HepG2 (cell line): Measurements from ENCODE around the gene RAC3. TPM values are rescaled to one million over a fixed set of nuclear protein-coding genes. Genes with fewer than 3 reads are reported as not detected.

ENCODE experiments used
- AGO2 ChIP-seq: fragments of 200-400 bp; formaldehyde crosslinking; optimal IDR thresholded peaks from 2 replicates; pipeline ENCODE3; 2017; ENCODE audit warnings: mild to moderate bottlenecking, low read depth, low read length, moderate library complexity
- ATF7 ChIP-seq, 2 experiments: fragments of 450-650 bp in 1 of 2; sonication (generic) in 1 of 2; formaldehyde crosslinking in 1 of 2; IDR thresholded peaks; 2 replicates each; pipeline versions ENCODE4 v1.4.0 to v1.6.1; 2016 to 2020; ENCODE audit warnings: antibody characterized with exemption in 1 of 2, mild to moderate bottlenecking in 1 of 2, missing genetic modification reagents in 1 of 2
- CBX2 ChIP-seq, 2 experiments: fragments of 200-600 bp in 1 of 2; sonication (generic); formaldehyde crosslinking in 1 of 2; IDR thresholded peaks; 2 replicates each; pipeline versions ENCODE4 v1.7.0 to v1.8.1; 2018 to 2022; ENCODE audit warnings: low read depth in 2 of 2, low read length in 1 of 2, mild to moderate bottlenecking in 1 of 2, missing genetic modification reagents in 1 of 2
- EZH2 ChIP-seq: conservative IDR thresholded peaks from 2 replicates; pipeline ENCODE4 v1.6.1; 2012; ENCODE audit warnings: mild to moderate bottlenecking, low read depth, low read length, moderate library complexity
- MED1 ChIP-seq: sonication (generic); formaldehyde crosslinking; IDR thresholded peaks from 2 replicates; pipeline ENCODE4 v1.4.0; 2020; ENCODE audit warnings: missing genetic modification reagents
- NR2F6 ChIP-seq, 2 experiments: IDR thresholded peaks; 2 replicates each; pipeline ENCODE4 v1.6.1; 2016; ENCODE audit warnings: antibody characterized with exemption in 1 of 2, mild to moderate bottlenecking in 1 of 2
- POGZ ChIP-seq: sonication (generic); formaldehyde crosslinking; IDR thresholded peaks from 2 replicates; pipeline ENCODE4 v1.4.0; 2020; ENCODE audit warnings: mild to moderate bottlenecking, missing genetic modification reagents
- PPARG ChIP-seq: conservative IDR thresholded peaks from 2 replicates; pipeline ENCODE4 v1.6.1; 2016; ENCODE audit warnings: missing biosample characterization, missing genetic modification reagents
- RCOR2 ChIP-seq: IDR thresholded peaks from 2 replicates; pipeline ENCODE4 v1.6.1; 2016; ENCODE audit warnings: missing biosample characterization, missing genetic modification reagents
- ZNF160 ChIP-seq: sonication (generic); formaldehyde crosslinking; IDR thresholded peaks from 2 replicates; pipeline ENCODE4 v1.8.0; 2022; ENCODE audit warnings: mild to moderate bottlenecking, inconsistent platforms, missing genetic modification reagents
- ZNF3 ChIP-seq: IDR thresholded peaks from 2 replicates; pipeline ENCODE4 v1.7.0; 2017; ENCODE audit warnings: inconsistent platforms
- ZNF317 ChIP-seq: sonication (generic); formaldehyde crosslinking; IDR thresholded peaks from 2 replicates; pipeline ENCODE4 v1.5.0; 2020; ENCODE audit warnings: mild to moderate bottlenecking, missing genetic modification reagents
- ZNF580 ChIP-seq: IDR thresholded peaks from 2 replicates; pipeline ENCODE4 v1.6.1; 2016; ENCODE audit warnings: low read depth, borderline replicate concordance
- ZNF678 ChIP-seq: sonication (generic); formaldehyde crosslinking; IDR thresholded peaks from 2 replicates; pipeline ENCODE4 v1.4.0; 2020; ENCODE audit warnings: mild to moderate bottlenecking, missing genetic modification reagents
- ZNF704 ChIP-seq: sonication (generic); formaldehyde crosslinking; IDR thresholded peaks from 2 replicates; pipeline ENCODE4 v1.8.1; 2023; ENCODE audit warnings: mild to moderate bottlenecking, inconsistent platforms, moderate library complexity, missing genetic modification reagents, borderline replicate concordance
- ZNF781 ChIP-seq: sonication (generic); formaldehyde crosslinking; IDR thresholded peaks from 2 replicates; pipeline ENCODE4 v1.5.1; 2020; ENCODE audit warnings: borderline replicate concordance, mild to moderate bottlenecking, missing genetic modification reagents; ENCODE audit errors: not compliant biosample characterization
- polyA plus RNA-seq, 8 experiments: library from polyadenylated mRNA; depleted of rRNA in 3 of 8; stranded (reverse) in 7 of 8; unstranded in 1 of 8; fragments of >200 nt; fragmentation: Illumina TruSeq in 4 of 8; extraction: Trizol in 4 of 8; gene quantifications; 2 replicates each; pipeline versions ENCODE4 v1.2.1 to v1.2.3, GENCODE V29; 2011 to 2016; ENCODE audit warnings: low read depth in 4 of 8, missing spikeins in 1 of 8, mixed read lengths in 1 of 8; ENCODE audit not compliant: insufficient read depth in 1 of 8
- total RNA-seq, 5 experiments: library from RNA; depleted of rRNA; stranded (reverse); fragments of >200 nt; fragmentation: Illumina TruSeq; extraction: Trizol; gene quantifications; 2 replicates each; pipeline ENCODE4 v1.2.3, GENCODE V29; 2016; ENCODE audit warnings: low read depth in 1 of 5
- TF ChIP-seq, protein P1 (sequence below): sonication (generic); formaldehyde crosslinking; IDR thresholded peaks from 2 replicates; pipeline ENCODE4 v1.4.0; 2020; ENCODE audit warnings: missing genetic modification reagents, borderline replicate concordance
- TF ChIP-seq, protein P2 (sequence below), 2 experiments: sonication (generic) in 1 of 2; formaldehyde crosslinking in 1 of 2; IDR thresholded peaks; 2 replicates each; pipeline versions ENCODE4 v1.4.0 to v1.6.1; 2018 to 2020; ENCODE audit warnings: missing genetic modification reagents in 2 of 2, borderline replicate concordance in 1 of 2, low read depth in 1 of 2, mild to moderate bottlenecking in 1 of 2, missing biosample characterization in 1 of 2
- TF ChIP-seq, protein P3 (sequence below): sonication (generic); formaldehyde crosslinking; IDR thresholded peaks from 2 replicates; pipeline ENCODE4 v1.5.0; 2020; ENCODE audit warnings: mild to moderate bottlenecking, missing genetic modification reagents, moderate library complexity

RAC3 gene
- total and polyA plus RNA-seq, 2 of the 13 experiments (the other 11 are each of a cell fraction or from before 2014, with no cell fraction given): 10.5 to 21.3 TPM

DNA sequence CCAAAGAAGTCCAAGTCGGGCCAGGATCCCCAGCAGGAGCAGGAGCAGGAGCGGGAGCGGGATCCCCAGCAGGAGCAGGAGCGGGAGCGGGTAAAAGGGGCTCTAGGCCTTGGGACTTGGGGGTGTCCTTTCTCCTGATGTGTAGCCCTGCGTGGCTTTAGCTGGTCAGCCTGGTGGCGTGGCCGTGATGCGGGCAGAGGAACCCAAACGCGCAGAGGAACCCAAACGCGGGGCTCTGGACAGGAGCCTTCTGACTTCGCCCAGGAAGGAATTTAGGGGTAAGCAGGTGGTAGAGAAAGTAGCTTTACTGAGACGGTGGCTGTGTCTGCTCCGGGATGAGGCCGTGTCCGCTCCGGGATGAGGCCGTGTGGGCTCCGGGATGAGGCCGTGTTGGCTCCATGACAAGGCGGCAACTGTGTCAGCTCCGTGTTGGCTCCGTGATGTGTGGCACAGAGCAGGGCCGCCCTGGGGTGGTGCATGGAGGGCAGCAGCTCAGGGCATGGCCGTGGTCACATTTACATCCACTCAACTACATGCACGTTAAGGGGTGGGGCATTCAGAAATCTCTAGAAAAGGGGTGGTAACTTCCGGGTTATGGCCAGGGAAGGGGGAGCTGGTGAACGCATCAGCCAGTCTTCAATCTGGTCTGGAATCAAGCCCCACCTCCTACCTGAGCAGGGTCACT, 34.6 kb upstream of the RAC3 start (continued):
- TF ChIP-seq, protein P1, sequence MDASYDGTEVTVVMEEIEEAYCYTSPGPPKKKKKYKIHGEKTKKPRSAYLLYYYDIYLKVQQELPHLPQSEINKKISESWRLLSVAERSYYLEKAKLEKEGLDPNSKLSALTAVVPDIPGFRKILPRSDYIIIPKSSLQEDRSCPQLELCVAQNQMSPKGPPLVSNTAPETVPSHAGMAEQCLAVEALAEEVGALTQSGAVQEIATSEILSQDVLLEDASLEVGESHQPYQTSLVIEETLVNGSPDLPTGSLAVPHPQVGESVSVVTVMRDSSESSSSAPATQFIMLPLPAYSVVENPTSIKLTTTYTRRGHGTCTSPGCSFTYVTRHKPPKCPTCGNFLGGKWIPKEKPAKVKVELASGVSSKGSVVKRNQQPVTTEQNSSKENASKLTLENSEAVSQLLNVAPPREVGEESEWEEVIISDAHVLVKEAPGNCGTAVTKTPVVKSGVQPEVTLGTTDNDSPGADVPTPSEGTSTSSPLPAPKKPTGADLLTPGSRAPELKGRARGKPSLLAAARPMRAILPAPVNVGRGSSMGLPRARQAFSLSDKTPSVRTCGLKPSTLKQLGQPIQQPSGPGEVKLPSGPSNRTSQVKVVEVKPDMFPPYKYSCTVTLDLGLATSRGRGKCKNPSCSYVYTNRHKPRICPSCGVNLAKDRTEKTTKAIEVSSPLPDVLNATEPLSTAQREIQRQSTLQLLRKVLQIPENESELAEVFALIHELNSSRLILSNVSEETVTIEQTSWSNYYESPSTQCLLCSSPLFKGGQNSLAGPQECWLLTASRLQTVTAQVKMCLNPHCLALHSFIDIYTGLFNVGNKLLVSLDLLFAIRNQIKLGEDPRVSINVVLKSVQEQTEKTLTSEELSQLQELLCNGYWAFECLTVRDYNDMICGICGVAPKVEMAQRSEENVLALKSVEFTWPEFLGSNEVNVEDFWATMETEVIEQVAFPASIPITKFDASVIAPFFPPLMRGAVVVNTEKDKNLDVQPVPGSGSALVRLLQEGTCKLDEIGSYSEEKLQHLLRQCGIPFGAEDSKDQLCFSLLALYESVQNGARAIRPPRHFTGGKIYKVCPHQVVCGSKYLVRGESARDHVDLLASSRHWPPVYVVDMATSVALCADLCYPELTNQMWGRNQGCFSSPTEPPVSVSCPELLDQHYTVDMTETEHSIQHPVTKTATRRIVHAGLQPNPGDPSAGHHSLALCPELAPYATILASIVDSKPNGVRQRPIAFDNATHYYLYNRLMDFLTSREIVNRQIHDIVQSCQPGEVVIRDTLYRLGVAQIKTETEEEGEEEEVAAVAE (CRISPR knock-in tag): no peak
- TF ChIP-seq, protein P2, sequence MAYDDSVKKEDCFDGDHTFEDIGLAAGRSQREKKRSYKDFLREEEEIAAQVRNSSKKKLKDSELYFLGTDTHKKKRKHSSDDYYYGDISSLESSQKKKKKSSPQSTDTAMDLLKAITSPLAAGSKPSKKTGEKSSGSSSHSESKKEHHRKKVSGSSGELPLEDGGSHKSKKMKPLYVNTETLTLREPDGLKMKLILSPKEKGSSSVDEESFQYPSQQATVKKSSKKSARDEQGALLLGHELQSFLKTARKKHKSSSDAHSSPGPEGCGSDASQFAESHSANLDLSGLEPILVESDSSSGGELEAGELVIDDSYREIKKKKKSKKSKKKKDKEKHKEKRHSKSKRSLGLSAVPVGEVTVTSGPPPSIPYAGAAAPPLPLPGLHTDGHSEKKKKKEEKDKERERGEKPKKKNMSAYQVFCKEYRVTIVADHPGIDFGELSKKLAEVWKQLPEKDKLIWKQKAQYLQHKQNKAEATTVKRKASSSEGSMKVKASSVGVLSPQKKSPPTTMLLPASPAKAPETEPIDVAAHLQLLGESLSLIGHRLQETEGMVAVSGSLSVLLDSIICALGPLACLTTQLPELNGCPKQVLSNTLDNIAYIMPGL (CRISPR knock-in tag; IDR thresholded peaks at IDR 0.05; ENCODE audit: borderline replicate concordance in 1 of 2, low read depth in 1 of 2): no peak
- TF ChIP-seq POGZ (CRISPR knock-in tag) (no peak), ATF7 (IDR thresholded peaks at IDR 0.05) (no peak), ATF7 (CRISPR knock-in tag; IDR thresholded peaks at IDR 0.05) (no peak), ZNF678 (CRISPR knock-in tag) (no peak; the same call in 1 of the 2 replicates), ZNF704 (peak; percentile 18; the same call in 1 of the 2 replicates), ZNF160 (CRISPR knock-in tag) (no peak), CBX2 (IDR thresholded peaks at IDR 0.05; ENCODE audit: low read depth, low read length) (no peak), CBX2 (CRISPR knock-in tag; IDR thresholded peaks at IDR 0.05; ENCODE audit: low read depth) (no peak), NR2F6 (IDR thresholded peaks at IDR 0.05) (no peak), NR2F6 (CRISPR knock-in tag; IDR thresholded peaks at IDR 0.05) (peak; percentile 22; the same call in 1 of the 2 replicates), ZNF317 (no peak), ZNF781 (CRISPR knock-in tag) (no peak), EZH2 (no peak), ZNF580 (CRISPR knock-in tag) (no peak), AGO2 (peak; percentile 99), RCOR2 (CRISPR knock-in tag) (no peak), MED1 (no peak; the same call in 1 of the 2 replicates), PPARG (CRISPR knock-in tag) (no peak), ZNF3 (no peak)
- TF ChIP-seq, protein P3, sequence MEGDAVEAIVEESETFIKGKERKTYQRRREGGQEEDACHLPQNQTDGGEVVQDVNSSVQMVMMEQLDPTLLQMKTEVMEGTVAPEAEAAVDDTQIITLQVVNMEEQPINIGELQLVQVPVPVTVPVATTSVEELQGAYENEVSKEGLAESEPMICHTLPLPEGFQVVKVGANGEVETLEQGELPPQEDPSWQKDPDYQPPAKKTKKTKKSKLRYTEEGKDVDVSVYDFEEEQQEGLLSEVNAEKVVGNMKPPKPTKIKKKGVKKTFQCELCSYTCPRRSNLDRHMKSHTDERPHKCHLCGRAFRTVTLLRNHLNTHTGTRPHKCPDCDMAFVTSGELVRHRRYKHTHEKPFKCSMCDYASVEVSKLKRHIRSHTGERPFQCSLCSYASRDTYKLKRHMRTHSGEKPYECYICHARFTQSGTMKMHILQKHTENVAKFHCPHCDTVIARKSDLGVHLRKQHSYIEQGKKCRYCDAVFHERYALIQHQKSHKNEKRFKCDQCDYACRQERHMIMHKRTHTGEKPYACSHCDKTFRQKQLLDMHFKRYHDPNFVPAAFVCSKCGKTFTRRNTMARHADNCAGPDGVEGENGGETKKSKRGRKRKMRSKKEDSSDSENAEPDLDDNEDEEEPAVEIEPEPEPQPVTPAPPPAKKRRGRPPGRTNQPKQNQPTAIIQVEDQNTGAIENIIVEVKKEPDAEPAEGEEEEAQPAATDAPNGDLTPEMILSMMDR (CRISPR knock-in tag): no peak
